GM19455 (cell line): ENCODE results near the gene RAB13.

Experiments
- ATAC-seq: cut with Tn5 transposase; IDR thresholded peaks from one replicate; pipeline ENCODE4 v1.9.1; 2021; ENCODE audit not compliant: unreplicated experiment

RAB13 gene

DNA sequence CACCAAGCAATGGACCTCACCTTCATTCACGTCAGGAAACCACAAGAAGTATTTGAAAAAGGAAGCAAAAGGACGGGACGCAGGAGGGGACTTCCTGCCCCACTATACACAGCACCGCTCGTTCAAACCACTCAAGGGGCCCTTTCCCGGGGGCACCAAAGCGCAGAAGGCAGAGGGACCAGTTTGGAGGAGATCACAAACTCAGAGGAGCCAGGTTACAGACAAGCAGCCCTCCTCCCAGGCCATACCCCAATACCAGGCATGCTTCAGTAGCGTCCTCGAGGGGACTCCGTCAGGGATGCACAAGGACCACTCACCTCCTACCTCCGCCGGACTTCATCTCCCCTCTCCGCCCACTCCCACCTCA lies 28.4 kb downstream of the RAB13 start:
- ATAC-seq, result peak; percentile 7

DNA sequence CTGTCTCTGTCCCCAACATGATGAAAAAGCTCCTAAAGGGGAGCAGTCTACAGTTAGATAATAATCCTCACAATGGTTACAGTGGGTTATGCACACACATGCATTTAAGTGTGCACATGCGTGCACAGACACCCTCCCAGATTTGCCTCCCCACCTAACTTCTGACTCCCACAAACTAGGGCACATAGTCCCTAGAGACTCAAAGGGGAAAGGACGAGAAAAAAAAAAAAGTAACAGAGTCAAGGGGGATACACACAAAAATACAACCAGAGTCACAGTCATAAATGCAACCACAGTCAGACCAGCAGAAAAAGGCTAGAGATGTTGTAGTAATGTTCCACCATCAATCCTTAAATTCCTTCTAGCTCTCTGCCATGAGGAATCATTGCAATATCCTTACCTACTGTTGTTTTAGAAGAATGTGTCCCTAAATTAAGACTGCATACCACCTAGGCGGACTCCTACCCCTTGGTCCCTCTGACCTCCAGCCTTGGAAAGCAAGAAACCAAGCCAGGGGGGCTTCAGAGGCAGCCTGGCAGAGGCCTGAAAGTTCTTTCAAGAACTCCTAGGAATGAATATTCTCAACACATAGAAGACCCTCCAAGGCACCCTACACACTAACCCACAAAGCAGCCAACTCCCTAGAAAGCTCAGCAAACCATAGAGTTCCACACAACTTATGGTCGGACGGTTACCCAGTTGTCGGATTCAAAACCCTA lies 29.0 kb downstream of the RAB13 start:
- ATAC-seq, result no peak

DNA sequence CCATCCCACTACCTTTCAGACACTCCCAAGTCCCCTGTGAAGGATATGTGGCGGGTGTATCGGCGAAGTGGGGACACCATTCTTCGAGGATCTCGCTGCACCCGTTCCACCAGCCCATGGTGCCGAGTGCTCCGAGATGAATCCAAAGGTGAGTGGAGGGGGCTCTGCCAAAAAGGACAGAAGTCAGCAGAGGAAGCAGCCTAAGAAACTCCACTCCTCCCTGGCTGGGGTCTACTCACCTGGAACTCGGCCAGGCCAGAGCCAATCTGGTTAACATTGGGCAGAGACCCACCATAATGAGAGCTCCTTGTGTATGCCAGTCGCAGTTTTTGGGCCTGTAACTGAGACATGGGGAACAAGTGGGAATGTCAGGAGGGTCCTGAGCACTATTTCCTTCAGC lies 31.3 kb downstream of the RAB13 start:
- no peak for ATAC-seq

DNA sequence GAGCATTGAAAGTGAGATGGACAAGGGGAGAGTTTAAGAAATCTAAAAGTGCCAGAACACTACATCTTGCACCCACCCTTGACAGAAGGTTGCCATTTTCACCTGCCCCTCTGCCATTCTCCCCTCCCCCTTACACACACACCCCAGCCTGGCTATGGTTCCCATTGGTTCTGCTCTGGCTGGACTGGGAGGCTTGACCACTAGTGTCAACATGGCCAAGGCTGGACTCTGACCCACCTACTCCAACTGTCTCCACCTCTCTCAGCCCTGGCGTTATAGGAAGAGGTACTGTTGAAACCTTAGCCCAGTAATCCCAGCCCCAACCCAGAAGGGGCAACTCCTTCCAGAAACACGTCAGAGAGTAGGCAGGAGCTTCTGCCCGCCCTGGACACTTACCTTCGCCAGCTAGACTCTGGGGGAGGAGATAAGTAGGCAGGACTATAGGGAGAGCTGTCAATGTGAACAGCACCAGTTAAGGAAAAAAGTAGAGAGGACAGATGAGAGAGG lies 32.2 kb downstream of the RAB13 start:
- ATAC-seq, result no peak

DNA sequence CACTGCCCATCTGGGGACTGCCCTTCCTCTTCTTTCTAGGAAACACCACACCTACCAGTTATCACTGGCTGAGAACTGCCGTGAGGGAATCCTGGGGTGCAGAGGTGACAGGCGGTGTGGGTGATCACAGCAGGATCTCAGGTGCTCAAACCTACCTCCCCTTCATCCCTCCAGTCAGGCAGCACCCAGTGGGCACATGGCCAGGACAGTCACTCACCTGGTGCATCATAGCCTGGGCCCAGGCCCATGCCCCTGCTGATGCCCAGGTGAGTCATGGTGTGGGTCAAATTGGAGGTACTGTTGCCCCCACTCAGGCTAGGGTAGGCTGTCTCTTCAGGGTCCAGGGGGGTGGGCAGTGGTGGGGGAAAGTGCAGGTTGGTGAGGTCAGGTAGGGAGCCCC lies 34.3 kb downstream of the RAB13 start:
- ATAC-seq, result no peak

DNA sequence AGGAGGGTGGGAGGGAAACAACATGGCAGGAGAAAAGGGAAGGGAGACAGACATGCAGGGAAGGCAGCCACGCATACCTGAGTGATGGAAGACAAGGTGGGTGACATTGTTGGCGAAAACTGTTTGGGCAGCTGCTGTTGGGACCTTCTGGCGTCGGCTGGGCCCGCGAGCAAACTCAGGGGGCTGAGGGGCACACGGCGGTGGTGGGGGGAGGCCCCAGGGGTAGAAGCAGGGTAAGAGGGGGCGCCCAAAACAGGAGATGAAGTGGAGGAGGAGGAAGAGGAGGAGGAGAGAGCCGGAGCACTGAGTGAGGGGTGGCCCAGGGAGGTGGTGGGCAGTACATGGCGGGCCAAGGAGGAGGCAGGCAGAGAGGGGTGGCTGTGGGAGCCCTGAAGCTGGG lies 35.0 kb downstream of the RAB13 start:
- ATAC-seq, result no peak

DNA sequence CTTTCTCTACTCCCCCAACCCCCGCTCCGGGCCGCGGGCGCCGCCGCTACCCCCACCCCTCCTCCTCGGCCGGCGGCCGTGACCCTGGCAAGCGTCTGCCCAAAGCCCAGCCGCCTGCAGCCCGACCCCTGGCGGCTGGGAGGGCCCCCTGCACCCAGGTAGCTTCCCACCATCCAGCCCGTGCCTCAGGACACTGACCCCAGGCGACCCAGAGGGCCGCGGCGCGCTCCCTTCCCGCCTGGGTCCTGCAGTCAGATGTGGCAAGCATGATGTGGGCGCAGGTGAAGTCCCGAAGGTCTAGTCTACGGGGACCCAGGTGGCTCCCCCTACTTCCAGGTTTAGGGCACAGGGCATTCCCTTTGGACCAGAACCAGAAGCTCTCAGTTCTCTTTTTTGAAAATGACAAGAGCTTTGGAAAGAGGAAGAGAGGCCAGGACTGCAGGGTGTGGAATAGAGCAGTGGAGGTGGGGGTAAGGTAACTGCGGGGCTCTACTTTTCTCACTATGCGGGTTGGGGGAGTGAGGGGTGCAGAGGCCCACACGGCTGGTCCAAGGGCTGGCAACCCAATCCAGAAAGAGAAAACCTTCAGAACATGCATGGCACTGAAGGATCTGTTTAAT lies 39.4 kb downstream of the RAB13 start, which contains the start of gene DENND4B:
Gene DENND4B (minus strand): TSS at position 97 of the 620 bp plus-strand sequence. CDS start 2,344 bp downstream, outside the sequence.
- peak; percentile 64 for ATAC-seq

DNA sequence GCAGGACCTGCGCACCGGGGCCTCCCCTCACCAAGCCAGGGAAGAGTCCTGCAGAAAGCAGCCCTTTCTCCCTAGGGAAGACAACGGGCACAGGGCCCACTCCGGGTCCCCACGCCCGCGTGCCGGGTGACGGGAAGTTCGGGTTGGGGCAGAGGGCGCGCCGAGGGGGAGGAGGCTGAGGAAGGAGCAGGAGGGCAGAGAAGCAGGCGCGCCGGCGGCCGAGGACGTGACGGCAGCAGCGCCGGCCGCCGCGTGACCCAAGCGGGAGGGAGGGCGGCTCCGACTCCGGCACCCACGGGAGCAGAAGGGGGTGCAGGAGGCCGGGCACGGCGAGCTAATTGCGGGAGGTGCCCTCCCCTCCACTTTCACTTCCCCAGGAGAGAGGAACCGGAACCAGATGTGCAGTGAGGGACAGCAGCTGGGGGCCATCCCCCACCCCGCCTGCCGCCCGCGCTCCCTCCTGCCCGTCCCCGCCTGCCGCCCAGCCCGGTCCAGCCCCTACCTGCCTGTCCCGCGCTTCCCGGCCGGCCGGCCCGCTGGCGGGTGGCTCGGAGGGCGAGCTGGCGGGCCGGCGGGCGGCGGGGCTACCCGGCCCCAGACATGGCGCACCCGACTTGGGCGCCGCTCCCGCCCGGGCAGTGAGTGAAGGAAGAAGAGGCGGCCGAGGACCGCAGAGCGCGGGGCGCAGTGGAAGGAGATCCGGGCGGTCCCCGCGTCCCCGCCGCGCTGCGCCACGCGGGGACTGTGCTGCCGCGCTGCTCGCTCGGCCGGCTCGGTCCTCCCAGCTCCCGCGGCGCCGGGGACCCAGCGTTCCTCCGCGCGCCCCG lies 40.1 kb downstream of the RAB13 start:
- peak; percentile 67 for ATAC-seq

DNA sequence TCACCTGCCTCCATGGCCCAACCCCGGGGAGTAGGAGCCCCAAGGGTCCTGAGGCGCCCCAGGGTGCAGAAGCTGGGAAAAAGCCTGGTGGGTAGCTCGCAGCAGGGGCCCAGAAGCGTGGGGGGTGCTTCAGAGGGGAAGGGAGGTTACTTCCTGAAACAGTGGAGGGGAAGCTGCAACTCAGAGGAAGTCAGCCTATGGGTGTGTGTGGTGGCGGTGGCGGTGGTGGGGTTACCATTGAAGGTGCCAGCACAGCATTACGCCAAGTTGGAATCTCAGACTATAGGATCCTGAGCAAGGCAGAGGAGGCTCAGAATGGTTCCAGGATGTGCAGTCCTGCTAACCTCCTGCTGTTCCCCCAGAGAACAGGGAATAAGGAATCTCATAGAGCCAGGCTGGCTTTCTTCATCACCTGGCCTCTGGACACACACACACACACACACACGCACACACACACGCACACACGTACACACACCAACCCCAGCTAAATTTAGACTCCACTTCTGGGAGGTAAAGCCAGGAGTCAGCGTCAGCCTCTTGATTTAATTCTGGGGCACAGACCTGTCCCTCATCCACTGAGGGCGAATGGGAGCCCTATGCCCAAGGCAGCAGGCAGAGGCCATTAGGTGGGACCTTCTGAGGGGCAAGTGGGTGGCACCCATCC lies 40.9 kb downstream of the RAB13 start:
- no peak for ATAC-seq

DNA sequence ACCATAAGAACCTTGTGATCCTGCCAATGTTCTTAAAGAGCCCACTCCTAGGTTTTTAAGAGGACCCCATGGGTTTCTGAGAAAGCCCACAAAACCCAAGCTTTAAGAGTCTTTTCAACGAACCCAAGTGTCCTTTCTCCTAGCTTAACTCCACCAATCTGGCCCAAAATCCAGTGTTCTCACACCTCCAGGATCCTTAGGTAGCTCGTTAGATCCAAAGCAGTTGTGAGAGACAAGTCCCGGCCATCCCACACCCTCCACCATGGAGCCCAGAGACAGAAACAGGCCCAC lies 41.4 kb downstream of the RAB13 start:
- ATAC-seq, result no peak

DNA sequence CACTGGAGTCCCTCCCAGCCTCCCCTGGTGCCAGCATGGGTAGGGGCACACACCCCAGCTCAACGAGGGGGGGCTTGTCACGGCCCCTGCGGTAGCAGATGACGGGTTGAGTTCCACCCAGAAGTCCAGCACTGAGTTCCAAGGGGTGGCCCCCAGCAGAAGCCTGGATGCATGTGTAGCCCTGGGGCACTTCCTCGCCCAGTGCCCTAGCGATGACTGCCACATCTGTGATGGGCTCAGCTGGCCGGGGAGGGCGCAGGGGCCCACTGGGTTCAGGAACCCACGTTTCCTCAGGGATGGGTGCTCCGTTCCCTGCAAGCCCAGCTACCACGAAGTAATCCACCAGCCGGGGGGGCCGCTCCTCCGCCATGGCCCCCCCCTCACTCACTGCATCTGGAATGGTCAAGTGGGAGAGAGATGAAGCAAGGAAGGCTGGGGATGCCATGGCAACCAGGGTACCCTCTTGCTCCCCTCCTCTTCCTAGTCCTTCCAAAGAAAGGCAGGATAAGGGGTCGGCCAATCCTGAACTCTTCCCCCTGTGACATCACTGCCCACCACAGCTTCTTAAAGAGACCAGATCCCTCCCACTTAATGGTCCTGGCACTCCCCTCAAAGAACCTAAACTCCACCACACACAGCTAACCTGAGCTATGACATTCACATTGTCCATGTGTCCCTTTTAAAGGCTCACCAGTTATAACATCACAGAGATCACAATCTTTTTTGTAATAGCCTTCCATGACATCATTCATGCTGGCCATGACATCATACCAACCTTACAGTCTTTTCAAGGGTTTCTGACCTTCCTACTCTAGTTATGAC lies 41.9 kb downstream of the RAB13 start:
- ATAC-seq, result no peak

DNA sequence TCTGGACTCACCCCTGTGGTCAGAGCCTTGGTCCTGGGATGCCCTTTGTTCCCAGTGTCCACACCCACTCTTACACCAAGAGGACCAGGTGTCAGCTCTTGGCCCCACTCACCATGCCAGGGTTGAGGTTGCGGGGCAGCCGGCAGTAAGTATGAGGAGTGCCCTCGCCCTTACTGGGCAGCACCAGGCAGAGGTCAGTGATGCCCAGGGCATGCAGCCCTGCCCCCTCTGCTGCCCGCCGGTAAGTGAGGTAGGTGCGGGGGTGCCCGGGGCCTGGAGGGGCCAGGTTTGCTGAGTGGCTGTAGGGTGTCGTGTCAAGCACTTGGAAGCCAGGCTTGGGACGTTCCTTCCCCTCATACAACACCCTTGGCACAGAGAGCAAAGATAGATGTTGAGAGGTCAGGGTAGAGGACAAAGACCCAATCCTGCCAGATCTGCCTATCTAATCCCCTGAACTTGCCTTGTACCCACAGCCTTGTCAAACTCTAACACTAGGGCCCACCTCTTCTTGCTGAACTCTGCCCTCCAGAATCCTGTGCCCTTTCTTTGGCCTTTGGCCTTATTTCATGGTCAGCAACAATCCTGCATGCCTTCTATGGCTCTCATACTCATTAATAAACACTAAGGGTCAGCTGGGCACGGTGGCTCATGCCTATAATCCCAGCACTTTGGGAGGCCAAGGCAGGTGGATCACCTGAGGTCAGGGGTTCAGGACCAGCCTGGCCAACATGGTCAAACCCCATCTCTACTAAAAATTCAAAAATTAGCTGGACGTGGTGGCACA lies 43.2 kb downstream of the RAB13 start:
- ATAC-seq, result no peak

DNA sequence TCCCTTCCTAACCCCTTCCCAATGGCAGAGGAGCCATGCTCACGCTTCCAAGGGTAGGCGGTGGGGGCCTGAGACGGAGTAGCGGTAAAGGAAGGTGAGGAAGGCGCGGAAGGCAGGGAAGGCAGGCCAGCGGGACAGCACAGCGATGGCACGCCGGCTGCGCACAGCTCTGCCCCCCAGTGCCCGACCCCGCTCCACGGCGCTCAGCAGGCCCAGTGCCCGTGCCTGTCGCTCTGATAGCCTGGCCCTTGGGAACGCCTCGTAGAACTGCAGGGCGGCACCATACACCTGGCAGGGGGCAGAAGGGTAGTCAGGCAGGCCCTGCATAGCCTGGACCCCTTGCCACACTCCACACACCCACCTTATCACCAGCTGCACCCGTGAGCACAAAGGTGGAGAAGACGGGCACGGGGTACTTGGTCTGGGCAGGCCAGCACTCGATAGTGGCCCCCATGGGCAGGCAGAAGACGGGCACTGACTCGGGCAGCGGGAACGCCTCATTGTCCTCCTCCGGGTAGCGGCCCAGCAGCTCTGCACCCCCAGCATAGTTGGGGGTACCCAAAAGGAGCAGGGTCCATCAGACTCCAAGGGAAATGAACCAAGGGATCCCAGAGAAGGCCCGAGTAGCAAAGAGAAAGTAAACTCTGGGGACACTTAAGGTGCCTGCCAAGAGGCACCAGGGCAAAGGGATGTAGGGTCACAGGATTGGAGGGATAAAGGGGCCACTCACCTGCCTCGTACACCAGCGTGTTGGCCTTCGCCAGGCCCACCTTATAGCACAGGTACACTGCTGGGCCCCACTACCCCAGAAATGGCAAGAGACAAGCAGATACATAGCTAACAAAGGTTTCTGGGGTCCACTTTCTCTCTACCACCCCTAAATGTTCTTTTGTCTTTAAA lies 44.1 kb downstream of the RAB13 start:
- ATAC-seq, result no peak

DNA sequence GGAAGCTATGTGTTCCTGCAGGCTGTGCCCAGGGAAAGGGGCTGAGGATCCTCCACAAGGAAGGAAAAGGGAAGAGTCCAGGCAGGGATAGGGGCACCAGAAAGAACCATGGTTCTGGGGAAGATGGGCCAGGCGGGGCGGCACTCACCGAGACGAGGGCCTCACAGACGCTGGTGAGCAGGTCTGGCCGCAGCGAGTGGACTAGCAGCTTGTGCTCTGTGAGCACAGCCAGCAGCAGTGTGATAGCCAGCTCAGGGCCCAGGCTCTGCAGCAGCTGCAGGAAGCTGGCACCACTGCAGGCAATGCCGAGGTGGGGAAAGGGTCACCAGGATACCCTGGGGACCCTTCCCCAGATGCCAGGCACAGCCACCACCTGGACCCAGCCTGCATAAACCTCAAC lies 45.4 kb downstream of the RAB13 start:
- no peak for ATAC-seq

DNA sequence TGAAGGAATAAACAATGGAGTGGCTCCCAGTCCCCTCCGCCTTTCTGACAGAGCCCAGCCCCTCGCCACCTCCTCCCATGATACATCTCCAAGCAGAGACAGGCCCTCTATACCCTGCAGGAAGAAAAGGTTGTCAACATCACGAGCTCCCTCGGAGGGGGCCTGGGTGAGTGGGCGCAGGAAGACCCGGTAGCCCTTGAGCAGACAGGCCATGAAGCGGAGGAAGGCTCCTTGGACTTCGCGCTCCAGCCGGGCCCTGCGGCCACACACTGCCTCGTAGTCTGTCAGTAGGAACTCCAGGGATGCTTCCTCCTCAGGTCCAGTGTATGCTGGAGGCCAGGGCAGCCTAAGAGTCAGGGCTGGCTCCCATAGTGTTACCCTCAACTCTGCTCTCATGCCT lies 46.7 kb downstream of the RAB13 start:
- ATAC-seq, result no peak

DNA sequence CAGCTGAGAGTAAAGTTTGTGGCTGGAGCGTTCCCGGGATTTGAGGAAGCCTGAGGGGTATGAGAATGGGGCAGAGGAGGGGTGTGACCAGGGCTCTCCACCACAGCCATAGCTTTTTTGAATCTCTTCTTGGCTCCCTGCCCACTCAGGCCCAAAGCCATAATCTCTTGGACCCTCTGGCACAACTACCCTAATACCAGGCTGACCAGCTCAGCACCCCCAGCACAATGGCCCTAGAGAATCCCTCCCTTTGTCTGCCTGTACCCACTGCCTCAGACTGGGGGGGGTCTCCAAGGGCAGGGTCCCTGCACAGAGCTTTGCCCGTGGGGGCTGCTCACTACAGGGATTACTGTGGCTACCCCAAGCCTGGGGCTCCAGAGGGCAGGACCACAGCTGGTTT lies 47.1 kb downstream of the RAB13 start:
- no peak for ATAC-seq

DNA sequence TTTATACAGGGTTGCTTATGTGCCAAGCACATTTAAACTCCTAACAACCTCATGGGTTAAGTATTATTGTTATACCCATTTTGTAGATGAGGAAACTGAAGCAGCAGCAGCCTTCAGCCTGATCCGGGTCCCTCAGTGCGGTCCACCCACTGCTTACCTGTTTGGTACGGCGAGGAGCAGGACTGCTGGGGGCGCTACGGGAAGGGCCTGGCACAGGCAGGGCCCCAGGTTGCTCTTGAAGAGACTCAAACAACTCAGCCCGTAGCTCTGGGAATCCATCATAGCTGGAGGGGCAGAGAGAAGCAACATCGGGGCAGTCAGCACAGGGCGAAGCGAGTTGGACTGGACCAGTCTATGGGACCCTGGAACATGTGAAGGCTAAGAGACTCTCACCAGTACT lies 48.8 kb downstream of the RAB13 start:
- ATAC-seq, result no peak

DNA sequence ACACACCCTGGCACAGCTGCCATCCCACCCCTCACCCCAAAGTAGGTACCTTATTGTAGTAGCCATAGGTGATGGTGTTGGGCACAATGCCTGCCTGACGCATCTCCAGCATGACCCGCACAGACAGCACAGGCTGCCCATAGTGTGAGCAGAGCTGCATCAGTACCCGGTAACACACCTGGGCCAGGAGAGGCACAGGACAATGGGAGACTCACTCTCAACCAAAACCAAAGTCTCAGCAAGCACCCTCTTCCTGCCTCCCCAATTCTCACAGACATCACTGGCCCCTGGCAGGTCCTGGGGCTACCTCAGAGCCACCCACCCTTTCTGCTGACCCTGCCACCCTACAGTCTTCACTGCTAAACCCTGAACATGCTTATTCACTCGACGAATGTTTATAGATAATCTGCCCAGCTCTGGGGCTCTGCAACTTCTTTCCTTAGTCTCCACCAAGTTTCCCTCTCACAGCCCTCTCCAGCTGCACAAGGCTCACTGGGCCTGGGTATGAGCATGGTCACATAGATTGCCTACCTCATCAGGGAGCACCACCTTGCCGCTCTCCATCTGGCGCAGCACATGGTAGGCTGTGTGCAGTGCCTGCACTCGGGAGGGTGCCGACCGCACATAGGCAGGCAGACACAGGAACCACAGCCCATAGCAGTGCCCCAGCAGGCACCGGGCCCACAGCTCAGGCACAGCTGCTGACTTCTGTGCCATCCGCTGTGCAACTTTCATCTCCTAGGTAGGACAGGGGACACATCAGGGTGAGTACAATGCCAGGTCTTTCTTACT lies 49.9 kb downstream of the RAB13 start:
- no peak for ATAC-seq
